IPS-18a (cell line): ENCODE measurements around the gene PDE4D.
"Not testable (repeated sequence)": the region's sequence is repeated elsewhere in the genome, so short reads cannot be mapped to it uniquely, and the experiment has no call there.

ENCODE experiments used
- H3K27ac ChIP-seq: one replicate; pipeline ENCODE4 v1.5.1; 2013; ENCODE audit warnings: low read length
- H3K27me3 ChIP-seq: one replicate; pipeline ENCODE4 v1.6.1; 2013; ENCODE audit warnings: mild to moderate bottlenecking, low read length; ENCODE audit not compliant: control insufficient read depth, insufficient read depth
- H3K36me3 ChIP-seq: one replicate; pipeline ENCODE4 v1.6.1; 2013; ENCODE audit warnings: low read depth, low read length; ENCODE audit not compliant: control insufficient read depth
- H3K4me1 ChIP-seq: one replicate; pipeline ENCODE4 v1.6.1; 2013; ENCODE audit warnings: low read depth, low read length; ENCODE audit not compliant: control insufficient read depth
- H3K4me3 ChIP-seq: one replicate; pipeline ENCODE4 v1.5.1; 2013; ENCODE audit warnings: low read length
- H3K9ac ChIP-seq: one replicate; pipeline ENCODE4 v1.6.1; 2013; ENCODE audit warnings: mild to moderate bottlenecking, low read length, moderate library complexity
- H3K9me3 ChIP-seq: one replicate; pipeline ENCODE4 v1.6.1; 2013; ENCODE audit warnings: low read depth, low read length; ENCODE audit not compliant: control insufficient read depth

Gene PDE4D

DNA sequence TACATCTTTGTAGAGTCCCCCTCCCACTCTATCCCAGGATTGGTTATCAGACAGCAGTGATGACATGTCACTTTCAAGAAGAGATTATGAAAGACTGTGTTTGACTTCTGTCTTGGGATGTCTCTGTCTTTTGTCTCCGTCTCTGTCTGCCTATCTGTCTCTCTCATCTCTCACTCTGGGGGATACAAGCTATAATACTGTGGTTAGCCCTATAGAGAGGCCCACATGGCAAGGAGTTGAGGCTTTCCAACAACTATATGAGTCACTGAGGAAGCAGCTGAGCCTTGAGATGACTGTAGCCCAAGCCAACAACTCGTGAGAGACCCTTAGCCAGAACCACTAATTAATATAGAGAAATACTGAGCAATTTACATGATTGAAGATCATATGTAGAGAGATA, 284.8 kb downstream of the PDE4D start:
- no peak overlapping the region for H3K9ac ChIP-seq
- no peak overlapping the region for H3K4me3 ChIP-seq
- H3K27me3 ChIP-seq: no peaks in the 10 kb centered on the region
- peaks cover 7% of the 10 kb centered on the region for H3K4me1 ChIP-seq
- no peaks in the 10 kb centered on the region for H3K36me3 ChIP-seq
- no peak overlapping the region for H3K27ac ChIP-seq
- H3K9me3 ChIP-seq: no peaks in the 10 kb centered on the region

DNA sequence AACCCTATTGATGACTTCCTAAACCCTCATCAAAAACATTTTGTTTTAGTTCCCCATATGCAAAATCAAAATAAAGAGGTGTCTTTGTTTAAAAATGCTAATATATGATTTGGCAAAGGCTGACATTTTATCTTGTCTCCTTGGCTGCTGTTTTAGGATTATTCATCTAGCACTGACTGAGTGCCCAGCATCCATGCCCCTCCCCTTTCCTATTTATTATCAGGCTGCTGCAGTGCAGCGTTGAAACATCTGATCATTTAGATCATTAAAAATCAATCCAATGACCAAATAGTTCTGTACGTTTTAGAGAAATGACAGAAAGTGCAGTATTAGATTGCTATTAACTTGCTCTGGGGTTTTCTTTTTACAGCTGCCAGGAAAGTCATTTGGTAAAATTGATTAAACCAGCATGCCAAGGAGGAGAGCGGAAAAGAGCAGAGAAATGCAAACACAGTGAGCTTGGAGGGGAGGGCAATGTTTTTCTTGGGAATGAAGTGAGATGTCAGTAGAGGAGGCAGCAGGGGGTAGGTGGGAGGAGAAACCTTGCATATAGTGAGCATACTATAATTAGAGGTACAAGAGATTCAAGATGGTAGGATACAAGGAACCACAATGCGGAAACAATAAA, 286.3 kb downstream of the PDE4D start:
- Histone ChIP-seq H3K4me1 (peaks cover 7% of the 10 kb centered on the region), H3K9ac (no peak overlapping the region), H3K9me3 (no peaks in the 10 kb centered on the region), H3K27ac (no peak overlapping the region), H3K27me3 (no peaks in the 10 kb centered on the region), H3K4me3 (no peak overlapping the region), H3K36me3 (no peaks in the 10 kb centered on the region)

- Histone ChIP-seq H3K4me1 (peaks cover 7% of the 10 kb centered on the region), H3K27me3 (no peaks in the 10 kb centered on the region), H3K9me3 (no peaks in the 10 kb centered on the region), H3K4me3 (no peak overlapping the region), H3K9ac (no peak overlapping the region), H3K36me3 (no peaks in the 10 kb centered on the region), H3K27ac (no peak overlapping the region)
These were observed 287.6 kb downstream of the PDE4D start for GRCh38 chr5:59605915-59606314.

GRCh38 chr5:59604111-59604510, 289.4 kb downstream of the PDE4D start:
- peaks cover 7% of the 10 kb centered on the region for H3K4me1 ChIP-seq
- no peak overlapping the region for H3K4me3 ChIP-seq

GRCh38 chr5:59600998-59601397, 292.5 kb downstream of the PDE4D start:
- Histone ChIP-seq H3K4me1 (peaks cover 4% of the 10 kb centered on the region), H3K9me3 (no peaks in the 10 kb centered on the region), H3K9ac (no peak overlapping the region), H3K27me3 (no peaks in the 10 kb centered on the region), H3K36me3 (no peaks in the 10 kb centered on the region), H3K27ac (no peak overlapping the region), H3K4me3 (no peak overlapping the region)

More at GRCh38 chr5:59604111-59604510, 289.4 kb downstream of the PDE4D start:
- H3K27me3 ChIP-seq: no peaks in the 10 kb centered on the region
- H3K9ac ChIP-seq: no peak overlapping the region
- no peaks in the 10 kb centered on the region for H3K36me3 ChIP-seq
- H3K9me3 ChIP-seq: no peaks in the 10 kb centered on the region
- H3K27ac ChIP-seq: no peak overlapping the region

GRCh38 chr5:59600153-59600552, 293.4 kb downstream of the PDE4D start:
- H3K27me3 ChIP-seq: no peaks in the 10 kb centered on the region
- no peaks in the 10 kb centered on the region for H3K9me3 ChIP-seq
- no peak overlapping the region for H3K9ac ChIP-seq
- H3K4me1 ChIP-seq: peaks cover 6% of the 10 kb centered on the region
- H3K4me3 ChIP-seq: no peak overlapping the region
- H3K27ac ChIP-seq: no peak overlapping the region
- no peaks in the 10 kb centered on the region for H3K36me3 ChIP-seq

DNA sequence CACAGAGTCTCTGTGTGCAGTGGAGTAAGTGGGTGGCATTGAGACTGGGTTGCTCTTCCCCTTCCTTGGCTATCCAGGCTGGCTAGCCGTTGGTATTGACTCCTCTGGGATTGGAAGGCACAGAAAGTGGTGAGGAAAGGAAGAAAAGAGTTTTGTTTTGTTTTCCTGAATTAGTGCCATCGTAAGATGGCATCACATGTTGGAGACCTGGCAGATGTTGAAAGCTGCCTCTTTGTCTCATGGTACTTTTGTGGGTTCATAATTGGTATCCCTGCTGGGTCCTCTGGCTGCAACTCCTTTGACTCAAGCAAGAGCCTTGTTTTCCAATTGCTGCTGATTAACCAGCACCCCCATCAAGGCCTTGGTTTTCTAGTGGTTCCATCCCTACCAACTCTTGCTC, 293.8 kb downstream of the PDE4D start:
- H3K4me1 ChIP-seq: peaks cover 6% of the 10 kb centered on the region
- H3K9ac ChIP-seq: no peak overlapping the region
- H3K27me3 ChIP-seq: no peaks in the 10 kb centered on the region
- H3K4me3 ChIP-seq: no peak overlapping the region
- no peaks in the 10 kb centered on the region for H3K36me3 ChIP-seq
- H3K27ac ChIP-seq: no peak overlapping the region
- no peaks in the 10 kb centered on the region for H3K9me3 ChIP-seq

DNA sequence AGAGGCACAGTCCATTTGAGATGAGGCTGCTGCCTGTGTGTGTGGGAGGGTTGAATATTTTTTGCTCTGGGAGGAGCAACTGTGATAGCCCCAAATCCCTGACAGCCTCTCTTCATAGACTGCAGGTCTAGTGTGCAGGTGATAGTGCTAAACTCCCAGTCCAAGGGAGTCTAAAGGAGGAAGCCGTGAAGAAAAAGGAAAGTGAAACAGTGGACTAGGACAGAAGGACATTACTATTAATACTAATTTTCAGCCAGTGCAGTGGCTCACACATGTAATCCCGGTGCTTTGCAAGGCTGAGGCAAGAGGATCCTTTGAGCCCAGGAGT, 295.0 kb downstream of the PDE4D start:
- Histone ChIP-seq H3K27me3 (no peaks in the 10 kb centered on the region), H3K9ac (no peak overlapping the region), H3K27ac (no peak overlapping the region), H3K36me3 (no peaks in the 10 kb centered on the region), H3K9me3 (no peaks in the 10 kb centered on the region), H3K4me1 (peaks cover 6% of the 10 kb centered on the region), H3K4me3 (no peak overlapping the region)

DNA sequence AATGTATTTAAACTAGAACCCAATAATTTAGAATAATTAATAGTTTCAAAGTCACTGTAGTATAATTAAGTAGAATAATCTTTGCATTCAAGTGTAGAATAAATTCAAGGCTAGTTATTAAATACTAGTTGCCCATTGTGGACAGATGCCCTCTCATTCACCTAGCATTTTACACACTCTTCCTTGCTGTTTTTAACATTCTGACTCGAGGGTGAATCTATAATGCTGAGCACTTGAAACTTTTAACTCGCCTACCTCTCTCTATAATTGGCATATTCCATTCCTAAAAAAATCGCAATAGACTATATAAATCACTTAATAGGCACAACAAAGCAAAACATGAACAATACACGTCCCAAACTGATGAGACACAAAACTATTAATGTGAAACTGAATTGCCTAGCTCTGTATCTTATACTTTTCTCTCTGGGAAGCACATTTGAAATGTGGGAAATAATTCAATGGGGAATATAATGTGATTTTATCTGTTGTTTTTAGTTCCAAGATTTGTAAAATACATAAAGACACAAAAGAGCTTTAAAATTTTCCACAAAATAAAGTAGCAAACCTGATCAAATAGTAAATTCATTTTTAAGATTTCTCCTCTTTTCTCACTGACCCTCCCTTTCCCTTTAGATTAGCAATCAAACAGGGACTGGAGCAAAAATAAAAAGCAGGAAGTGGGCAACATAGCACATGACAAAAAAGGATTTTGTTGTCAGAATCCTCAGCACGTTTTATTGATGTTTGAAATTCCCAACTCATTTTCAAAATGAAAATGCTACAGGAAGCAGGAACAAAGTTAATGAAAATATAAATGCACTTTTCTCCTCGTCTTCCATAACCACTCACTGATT, 295.6 kb downstream of the PDE4D start:
- H3K4me3 ChIP-seq: no peak overlapping the region
- H3K27ac ChIP-seq: no peak overlapping the region
- no peaks in the 10 kb centered on the region for H3K36me3 ChIP-seq
- H3K27me3 ChIP-seq: no peaks in the 10 kb centered on the region
- H3K9me3 ChIP-seq: no peaks in the 10 kb centered on the region
- H3K9ac ChIP-seq: no peak overlapping the region
- peaks cover 6% of the 10 kb centered on the region for H3K4me1 ChIP-seq

- no peaks in the 10 kb centered on the region for H3K9me3 ChIP-seq
- no peak overlapping the region for H3K4me3 ChIP-seq
- H3K4me1 ChIP-seq: peaks cover 11% of the 10 kb centered on the region
- H3K27ac ChIP-seq: no peak overlapping the region
- H3K9ac ChIP-seq: no peak overlapping the region
- H3K27me3 ChIP-seq: no peaks in the 10 kb centered on the region
- no peaks in the 10 kb centered on the region for H3K36me3 ChIP-seq
These were observed 296.8 kb downstream of the PDE4D start for GRCh38 chr5:59596586-59597350.

DNA sequence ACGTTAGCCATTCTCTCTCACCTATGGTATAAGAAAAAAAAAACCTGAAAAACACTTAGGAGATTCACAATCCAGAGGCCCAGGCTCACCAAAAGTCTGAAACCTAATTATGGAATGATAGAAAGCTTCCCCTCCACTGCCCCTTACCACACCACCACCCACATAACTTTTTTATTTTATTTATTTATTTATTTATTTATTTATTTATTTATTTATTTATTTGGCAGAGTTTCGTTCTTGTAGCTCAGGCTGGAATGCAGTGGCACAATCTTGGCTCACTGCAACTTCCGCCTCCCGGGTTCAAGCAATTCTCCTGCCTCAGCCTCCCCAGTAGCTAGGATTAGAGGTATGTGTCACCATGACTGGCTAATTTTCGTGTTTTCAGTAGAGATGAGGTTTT, 299.4 kb downstream of the PDE4D start:
- H3K9me3 ChIP-seq, H3K36me3 ChIP-seq, H3K4me3 ChIP-seq, H3K27ac ChIP-seq, H3K9ac ChIP-seq, H3K27me3 ChIP-seq: not testable (repeated sequence)
- peaks cover 11% of the 10 kb centered on the region for H3K4me1 ChIP-seq
